Breast epithelium (tissue), 3 donors: ENCODE measurements around the gene CHP1.

ENCODE experiments used
- POLR2A ChIP-seq: fragments of 450-650 bp; IDR thresholded peaks from one replicate; pipeline ENCODE4 v1.6.1; 2016; ENCODE audit warnings: antibody characterized with exemption, mild to moderate bottlenecking, moderate library complexity
- POLR2AphosphoS5 ChIP-seq, 3 donors: sonication (generic); formaldehyde crosslinking; IDR thresholded peaks; one replicate each; pipeline ENCODE4 v1.6.1; 2017; ENCODE audit warnings: antibody characterized with exemption in 3 of 3
- TF ChIP-seq, protein P1 (sequence below), 3 donors: fragments of 450-650 bp; IDR thresholded peaks; one replicate each; pipeline ENCODE4 v1.5.1; 2016 to 2017; ENCODE audit warnings: antibody characterized with exemption in 3 of 3, mild to moderate bottlenecking in 3 of 3, moderate library complexity in 3 of 3

DNA sequence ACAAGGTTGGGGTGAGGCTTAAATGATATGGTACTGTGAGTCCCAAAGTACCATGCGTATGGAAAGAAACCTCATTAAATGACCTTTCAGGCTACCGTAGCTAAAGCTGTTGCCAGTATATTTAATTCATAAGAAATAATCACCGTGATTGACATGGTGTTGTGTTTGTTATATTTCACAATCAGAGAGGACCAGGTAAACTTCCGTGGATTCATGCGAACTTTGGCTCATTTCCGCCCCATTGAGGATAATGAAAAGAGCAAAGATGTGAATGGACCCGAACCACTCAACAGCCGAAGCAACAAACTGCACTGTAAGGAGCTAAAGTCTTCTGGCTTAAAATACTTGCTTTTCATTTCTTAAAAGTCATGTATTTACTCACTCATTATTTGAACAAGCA is 31.5 kb downstream of the CHP1 start:
- no peak for TF ChIP-seq POLR2AphosphoS5 (IDR thresholded peaks at IDR 0.05)
- TF ChIP-seq, protein P1, sequence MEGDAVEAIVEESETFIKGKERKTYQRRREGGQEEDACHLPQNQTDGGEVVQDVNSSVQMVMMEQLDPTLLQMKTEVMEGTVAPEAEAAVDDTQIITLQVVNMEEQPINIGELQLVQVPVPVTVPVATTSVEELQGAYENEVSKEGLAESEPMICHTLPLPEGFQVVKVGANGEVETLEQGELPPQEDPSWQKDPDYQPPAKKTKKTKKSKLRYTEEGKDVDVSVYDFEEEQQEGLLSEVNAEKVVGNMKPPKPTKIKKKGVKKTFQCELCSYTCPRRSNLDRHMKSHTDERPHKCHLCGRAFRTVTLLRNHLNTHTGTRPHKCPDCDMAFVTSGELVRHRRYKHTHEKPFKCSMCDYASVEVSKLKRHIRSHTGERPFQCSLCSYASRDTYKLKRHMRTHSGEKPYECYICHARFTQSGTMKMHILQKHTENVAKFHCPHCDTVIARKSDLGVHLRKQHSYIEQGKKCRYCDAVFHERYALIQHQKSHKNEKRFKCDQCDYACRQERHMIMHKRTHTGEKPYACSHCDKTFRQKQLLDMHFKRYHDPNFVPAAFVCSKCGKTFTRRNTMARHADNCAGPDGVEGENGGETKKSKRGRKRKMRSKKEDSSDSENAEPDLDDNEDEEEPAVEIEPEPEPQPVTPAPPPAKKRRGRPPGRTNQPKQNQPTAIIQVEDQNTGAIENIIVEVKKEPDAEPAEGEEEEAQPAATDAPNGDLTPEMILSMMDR (IDR thresholded peaks at IDR 0.05), result no peak
- no peak for TF ChIP-seq POLR2A
